K562 (cell line): Measurements from ENCODE around the gene SCLY. TPM values are rescaled to one million over a fixed set of nuclear protein-coding genes. Genes with fewer than 3 reads are reported as not detected.

Source experiments
- ATAC-seq: fragments of 200-7000 bp; cut with Tn5 transposase; 3 replicates; pipeline ENCODE4 v1.9.1; 2020; ENCODE audit warnings: moderate library complexity
- BruUV-seq: library from RNA; stranded (reverse); fragments of 400-500 nt; replicated peaks from 2 replicates; lab custom pipeline; 2021; lab: Mats Ljungman, UMichigan
- CTCF ChIA-PET: fragments of 300-600 bp; formaldehyde crosslinking; extraction: SDS; loops from one replicate; lab custom pipeline; 2021; ENCODE audit warnings: low intra/inter-chr PET ratio; lab: Yijun Ruan, JAX
- POLR2A ChIA-PET: fragments of 300-600, 350-650 bp; sonication (Branson Sonifier 250); formaldehyde crosslinking; extraction: SDS; loops from one replicate; lab custom pipeline; 2021; ENCODE audit warnings: antibody characterized with exemption, inconsistent platforms; lab: Yijun Ruan, JAX
- DNase-seq, 4 experiments: peaks; one replicate each; pipeline versions ENCODE4 v3.0.0 to v3.0.0-alpha.2; 2011 to 2018; ENCODE audit warnings: low spot score in 3 of 4, mixed read lengths in 3 of 4; ENCODE audit errors: extremely low read depth in 1 of 4
- FAIRE-seq: peaks from 2 replicates; lab custom pipeline; 2011; peaks lifted over from hg19 to GRCh38; lab: Jason Lieb, UNC
- H2AFZ ChIP-seq: 2 replicates; pipeline ENCODE4 v1.6.0; 2011; ENCODE audit warnings: low read depth, low read length, control low read depth, inconsistent platforms
- H3K27ac ChIP-seq: fragments of 200-600 bp; 3 replicates; pipeline ENCODE4 v1.8.0; 2011; ENCODE audit warnings: low read depth, mild to moderate bottlenecking, control low read depth, inconsistent platforms, low read length, moderate library complexity, mixed read lengths; ENCODE audit errors: extremely low read depth
- H3K27me3 ChIP-seq, 2 experiments: fragments of 300-600 bp in 1 of 2; 2 replicates in 1 of 2; 3 replicates in 1 of 2; pipeline versions ENCODE4 v1.6.0 to v1.8.0; 2011; ENCODE audit warnings: inconsistent platforms in 2 of 2, low read length in 2 of 2, mild to moderate bottlenecking in 1 of 2, mixed read lengths in 1 of 2, moderate library complexity in 1 of 2; ENCODE audit not compliant: control insufficient read depth in 2 of 2, insufficient read depth in 2 of 2
- H3K36me3 ChIP-seq: fragments of 300-600 bp; 3 replicates; pipeline ENCODE4 v1.8.0; 2011; ENCODE audit warnings: mild to moderate bottlenecking, low read length, inconsistent platforms; ENCODE audit not compliant: control insufficient read depth, insufficient read depth
- H3K4me1 ChIP-seq, 2 experiments: fragments of 200-600 bp in 1 of 2; replicated peaks in 1 of 2; 2 replicates in 1 of 2; 3 replicates in 1 of 2; pipeline versions ENCODE4 v1.5.1 to v1.8.0; 2011; ENCODE audit warnings: inconsistent platforms in 2 of 2, low read length in 2 of 2, mild to moderate bottlenecking in 1 of 2, mixed read lengths in 1 of 2, moderate library complexity in 1 of 2; ENCODE audit not compliant: control insufficient read depth in 2 of 2, insufficient read depth in 2 of 2
- H3K4me2 ChIP-seq: 2 replicates; pipeline ENCODE4 v1.6.1; 2011; ENCODE audit warnings: low read length, control low read depth, inconsistent platforms, mixed read lengths; ENCODE audit not compliant: insufficient read depth
- H3K4me3 ChIP-seq: fragments of 200-600 bp; sonication (generic), shearing (Covaris generic); 2 replicates; pipeline ENCODE4 v1.5.1; 2016; ENCODE audit warnings: control low read depth, inconsistent platforms
- H3K79me2 ChIP-seq: fragments of 200-600 bp; 3 replicates; pipeline ENCODE4 v1.8.0; 2011; ENCODE audit warnings: low read length, inconsistent platforms; ENCODE audit not compliant: control insufficient read depth, insufficient read depth
- H3K9ac ChIP-seq, 2 experiments: 2 replicates each; pipeline versions ENCODE4 v1.6.0 to v1.6.1; 2011; ENCODE audit warnings: low read depth in 2 of 2, low read length in 2 of 2, control low read depth in 1 of 2, inconsistent platforms in 1 of 2, mild to moderate bottlenecking in 1 of 2, mixed read lengths in 1 of 2; ENCODE audit not compliant: insufficient read depth in 1 of 2
- H3K9me1 ChIP-seq: one replicate; pipeline ENCODE4 v1.6.0; 2011; ENCODE audit warnings: inconsistent platforms, mild to moderate bottlenecking, low read length, moderate library complexity; ENCODE audit not compliant: control insufficient read depth, insufficient read depth
- H3K9me3 ChIP-seq: replicated peaks from 2 replicates; pipeline ENCODE4 v1.5.1; 2011; ENCODE audit warnings: low read depth, low read length, inconsistent platforms; ENCODE audit not compliant: control insufficient read depth, insufficient read depth
- H4K20me1 ChIP-seq: replicated peaks from 2 replicates; pipeline ENCODE4 v1.6.1; 2011; ENCODE audit warnings: low read length, inconsistent platforms, mixed read lengths; ENCODE audit not compliant: control insufficient read depth, insufficient read depth
- CCAR2 ChIP-seq: fragments of 200-400 bp; formaldehyde crosslinking; IDR thresholded peaks from 2 replicates; pipeline ENCODE4 v1.6.1; 2017; ENCODE audit warnings: mild to moderate bottlenecking, low read depth, low read length
- FOXK2 ChIP-seq, 2 experiments: fragments of 450-650 bp; IDR thresholded peaks in 1 of 2; conservative IDR thresholded peaks in 1 of 2; 2 replicates each; pipeline ENCODE4 v1.6.1; 2016; ENCODE audit warnings: low read depth in 2 of 2, mild to moderate bottlenecking in 1 of 2
- HMG20B ChIP-seq: fragments of 250-450 bp; sonication (Bioruptor Pico); IDR thresholded peaks from 2 replicates; pipeline ENCODE4 v1.5.0; 2021; ENCODE audit warnings: mild to moderate bottlenecking
- RFX5 ChIP-seq: IDR thresholded peaks from 2 replicates; pipeline ENCODE4 v1.6.1; 2011; ENCODE audit warnings: low read depth, mild to moderate bottlenecking, improper control_type of control experiment, low read length
- TCF7 ChIP-seq: sonication (generic); IDR thresholded peaks from 2 replicates; pipeline ENCODE4 v1.6.1; 2016; ENCODE audit warnings: antibody characterized with exemption, borderline replicate concordance
- WGBS: fragments of 100-300 bp; shearing (Covaris generic); methylation state at CpG from one replicate; pipeline ENCODE4 v1.1.6; 2016; ENCODE audit warnings: low coverage, mixed read lengths; ENCODE audit not compliant: insufficient coverage; ENCODE audit errors: missing lambda C conversion rate; 5-methylcytosine and 5-hydroxymethylcytosine counted together
- in situ Hi-C: fragments of 300-500 bp; cut with MboI; formaldehyde crosslinking; loops from 4 replicates; pipeline ENCODE4 v1.15.0; 2018; ENCODE audit warnings: inconsistent platforms, mixed read lengths
- intact Hi-C: fragments of 100-400 bp; cut with micrococcal nuclease; formaldehyde crosslinking; loops from 2 replicates; pipeline ENCODE4 v1.14.2; 2022
- polyA plus RNA-seq, 8 experiments: library from polyadenylated mRNA; depleted of rRNA in 4 of 8; stranded (reverse) in 5 of 8; unstranded in 3 of 8; fragments of >200 nt; fragmentation: Nextera tagmentation in 2 of 8; fragmentation: Illumina TruSeq in 1 of 8; extraction: Ambion mirVana in 2 of 8; extraction: Trizol in 1 of 8; gene quantifications; 2 replicates each; pipeline versions ENCODE4 v1.2.1 to v1.2.3, GENCODE V29; 2011 to 2014; ENCODE audit warnings: inconsistent platforms in 1 of 8, missing spikeins in 1 of 8
- total RNA-seq, 7 experiments: library from RNA; depleted of rRNA in 6 of 7; stranded (reverse); fragments of >200 nt in 6 of 7; fragmentation: Illumina TruSeq in 2 of 7; extraction: Trizol in 2 of 7; gene quantifications; 2 replicates each; pipeline versions ENCODE4 v1.2.1 to v1.2.3, GENCODE V29; 2011 to 2021; ENCODE audit warnings: low replicate concordance in 1 of 7
- TF ChIP-seq, protein P1 (sequence below): fragments of 200-800 bp; sonication (Bioruptor generic); IDR thresholded peaks from 2 replicates; pipeline ENCODE4 v1.6.1; 2017; ENCODE audit warnings: missing genetic modification characterization, missing compliant biosample characterization
- TF ChIP-seq, protein P2 (sequence below): sonication (generic); formaldehyde crosslinking; IDR thresholded peaks from 2 replicates; pipeline ENCODE4 v1.8.1; 2023; ENCODE audit warnings: mild to moderate bottlenecking, missing genetic modification reagents, moderate library complexity

Gene SCLY
- total and polyA plus RNA-seq, 9 of the 15 experiments (the other 6 are each of a cell fraction or from before 2014, with no cell fraction given), result 2.6 to 32.2 (median 21.1) TPM

DNA sequence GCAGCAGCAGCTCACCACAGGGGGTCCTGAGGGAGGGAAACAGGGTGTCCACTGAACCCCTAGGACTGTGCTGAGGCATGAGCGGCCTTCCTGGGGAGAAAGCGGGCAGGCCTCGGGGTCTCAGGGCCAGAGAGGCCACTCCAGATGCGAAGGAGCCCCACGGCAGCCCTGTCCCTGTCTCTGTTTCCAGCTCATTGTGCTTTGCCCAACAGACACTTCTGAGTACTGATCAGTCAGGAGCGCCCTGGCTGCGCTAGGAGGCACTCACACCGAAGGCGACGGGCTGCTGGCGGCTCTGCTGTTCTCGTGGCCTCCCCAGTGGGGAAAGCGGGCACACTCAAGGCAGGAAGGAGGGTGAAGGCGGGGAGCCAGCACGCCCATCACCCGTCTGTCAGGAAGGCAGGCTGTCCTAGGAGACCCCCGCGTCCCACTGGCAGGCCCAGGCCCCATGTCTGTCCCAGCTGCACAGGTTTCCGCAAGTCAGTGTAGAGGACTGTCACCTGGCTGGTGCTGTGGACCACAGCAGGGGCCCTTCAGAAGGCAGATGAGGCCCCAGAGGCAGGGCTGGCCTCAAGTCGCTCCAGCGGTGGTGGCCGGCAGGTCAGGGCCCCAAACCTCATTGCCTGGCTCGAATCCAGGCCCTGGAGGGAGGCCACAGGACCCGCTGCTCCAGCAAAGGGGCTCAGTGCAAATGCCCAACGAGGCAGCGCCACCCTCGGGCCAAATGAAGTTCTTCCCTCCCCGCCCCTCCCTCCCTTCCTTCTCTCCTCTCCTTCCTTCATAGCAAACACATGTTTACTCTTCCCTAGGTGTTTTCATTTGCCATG lies 46.1 kb downstream of the SCLY start (continued):
- TF ChIP-seq, protein P1, sequence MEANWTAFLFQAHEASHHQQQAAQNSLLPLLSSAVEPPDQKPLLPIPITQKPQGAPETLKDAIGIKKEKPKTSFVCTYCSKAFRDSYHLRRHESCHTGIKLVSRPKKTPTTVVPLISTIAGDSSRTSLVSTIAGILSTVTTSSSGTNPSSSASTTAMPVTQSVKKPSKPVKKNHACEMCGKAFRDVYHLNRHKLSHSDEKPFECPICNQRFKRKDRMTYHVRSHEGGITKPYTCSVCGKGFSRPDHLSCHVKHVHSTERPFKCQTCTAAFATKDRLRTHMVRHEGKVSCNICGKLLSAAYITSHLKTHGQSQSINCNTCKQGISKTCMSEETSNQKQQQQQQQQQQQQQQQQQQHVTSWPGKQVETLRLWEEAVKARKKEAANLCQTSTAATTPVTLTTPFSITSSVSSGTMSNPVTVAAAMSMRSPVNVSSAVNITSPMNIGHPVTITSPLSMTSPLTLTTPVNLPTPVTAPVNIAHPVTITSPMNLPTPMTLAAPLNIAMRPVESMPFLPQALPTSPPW (CRISPR knock-in tag), result peak; percentile 44; the same call in 1 of the 2 replicates
- no peak for TF ChIP-seq TCF7

DNA sequence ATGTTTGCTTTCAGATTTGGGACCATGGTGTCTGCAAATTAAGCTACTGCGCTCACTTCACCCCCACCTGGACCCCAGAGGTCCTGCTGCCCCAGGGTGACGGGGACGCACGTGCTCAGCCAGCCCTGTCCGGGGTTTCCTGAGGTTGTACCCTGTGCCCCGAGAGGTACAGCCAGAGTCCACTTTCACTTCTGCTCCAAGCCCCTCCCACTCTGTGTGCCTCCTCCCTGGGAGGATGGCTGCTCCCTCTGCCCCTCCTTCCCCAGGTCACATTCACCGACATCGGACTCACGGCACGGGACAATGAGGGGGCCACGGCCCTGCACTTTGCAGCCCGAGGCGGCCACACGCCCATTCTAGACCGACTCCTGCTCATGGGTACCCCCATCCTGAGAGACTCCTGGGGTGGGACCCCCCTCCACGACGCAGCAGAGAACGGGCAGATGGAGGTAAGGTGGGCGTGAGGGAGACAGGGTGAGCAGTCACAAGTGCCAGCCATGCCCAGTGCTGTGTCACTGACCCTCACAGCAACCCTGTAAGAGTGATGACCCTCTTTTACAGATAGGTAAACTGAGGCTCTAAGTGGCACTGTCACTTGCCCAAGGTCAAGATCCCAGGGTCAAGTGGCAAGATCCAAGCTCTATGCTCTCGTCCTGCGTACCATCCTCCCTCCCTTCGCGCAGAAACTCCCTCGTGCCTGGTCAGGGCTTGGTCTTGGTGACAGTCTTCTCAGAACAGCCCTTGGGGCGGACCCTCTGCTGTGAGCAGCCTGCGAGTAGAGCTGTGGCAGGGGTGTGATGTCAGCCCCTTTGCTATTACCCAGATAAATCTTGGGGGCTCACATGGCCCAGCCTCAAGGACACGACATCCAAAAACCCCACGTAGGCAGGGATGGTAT lies 47.0 kb downstream of the SCLY start:
- H3K9me1 ChIP-seq, result no peaks in the 10 kb centered on the region
- no peaks in the 10 kb centered on the region for H4K20me1 ChIP-seq
- intact Hi-C loops, result loop anchor here (2.0 to 5.0 kb wide), 2 partner anchors 139 to 185 kb away; no protein-coding TSS in a partner anchor
- peak; percentile 74 for ATAC-seq
- H3K79me2 ChIP-seq, result no peaks in the 10 kb centered on the region
- in situ Hi-C loops, result loop anchor here (10.0 kb wide), 1 partner anchor 253 kb away; the partner anchor contains the start of gene RAMP1
- 57% methylated on average over 20 of the region's 28 CpGs for WGBS
- no peak overlapping the region for H3K27ac ChIP-seq
- DNase-seq, result peak in 1 of 4 experiments; percentile 30
- TF ChIP-seq FOXK2 (conservative IDR thresholded peaks at IDR 0.05 in 1 of 2, IDR thresholded peaks at IDR 0.05 in 1 of 2; ENCODE audit: low read depth in 2 of 2) (0 out of 4 replicates have a peak, but pooled peaks of 1 of the 2 experiments have one; percentile 30), CCAR2 (no peak), RFX5 (no peak), HMG20B (CRISPR knock-in tag) (no peak)
- TF ChIP-seq, protein P2, sequence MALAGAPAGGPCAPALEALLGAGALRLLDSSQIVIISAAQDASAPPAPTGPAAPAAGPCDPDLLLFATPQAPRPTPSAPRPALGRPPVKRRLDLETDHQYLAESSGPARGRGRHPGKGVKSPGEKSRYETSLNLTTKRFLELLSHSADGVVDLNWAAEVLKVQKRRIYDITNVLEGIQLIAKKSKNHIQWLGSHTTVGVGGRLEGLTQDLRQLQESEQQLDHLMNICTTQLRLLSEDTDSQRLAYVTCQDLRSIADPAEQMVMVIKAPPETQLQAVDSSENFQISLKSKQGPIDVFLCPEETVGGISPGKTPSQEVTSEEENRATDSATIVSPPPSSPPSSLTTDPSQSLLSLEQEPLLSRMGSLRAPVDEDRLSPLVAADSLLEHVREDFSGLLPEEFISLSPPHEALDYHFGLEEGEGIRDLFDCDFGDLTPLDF (CRISPR knock-in tag), result no peak
- BruUV-seq, result no TSS peak
- no peaks in the 10 kb centered on the region for H3K9me3 ChIP-seq
- POLR2A ChIA-PET, result no interaction called here
- H3K27me3 ChIP-seq, result no peaks in the 10 kb centered on the region
- H3K36me3 ChIP-seq, result no peaks in the 10 kb centered on the region
- no peak overlapping the region for H3K4me3 ChIP-seq
- H3K4me1 ChIP-seq, result peaks cover 4 to 34% of the 10 kb centered on the region in 2 experiments; a peak in 3 of 5 replicates
- H3K4me2 ChIP-seq, result peak overlapping the region; percentile 48
- H3K9ac ChIP-seq, result peak overlapping the region in 1 of 2 experiments; percentile 14; a peak in 1 of 4 replicates
- peak overlapping the region; percentile 88 for H2AFZ ChIP-seq
- no peak for FAIRE-seq
- CTCF ChIA-PET, result interaction anchor here (1.8 kb wide), 1 partner anchor 249 kb away, joined by 5 read pairs; no protein-coding TSS in a partner anchor
